ENCODE measurements around the gene GABRG3. TPM values are rescaled to one million over a fixed set of nuclear protein-coding genes. Genes with fewer than 3 reads are reported as not detected.

Gene GABRG3
- total RNA-seq, 1 experiment from 2014 or later, result not detected

GRCh38 chr15:27248251-27248650 is 277.3 kb downstream of the GABRG3 start:
- H3K4me2 ChIP-seq (ENCODE audit: low read depth, low read length, poor library complexity, severe bottlenecking), result no peak overlapping the region
- H2AFZ ChIP-seq (ENCODE audit: low read length), result no peak overlapping the region
- H3K27me3 ChIP-seq (ENCODE audit: low read length), result no peaks in the 10 kb centered on the region
- no peak for DNase-seq
- no peaks in the 10 kb centered on the region for H3K79me2 ChIP-seq (ENCODE audit: low read length)
- no peaks in the 10 kb centered on the region for H3K4me1 ChIP-seq (ENCODE audit: low read length)
- no peak overlapping the region for H3K9ac ChIP-seq (ENCODE audit: low read length)
- H3K4me3 ChIP-seq (ENCODE audit: low read length), result no peak overlapping the region
- H3K27ac ChIP-seq (ENCODE audit: low read length), result no peak overlapping the region
- H3K9me3 ChIP-seq (ENCODE audit: low read length), result peaks cover 39% of the 10 kb centered on the region
- no peaks in the 10 kb centered on the region for H4K20me1 ChIP-seq (ENCODE audit: insufficient read depth, low read depth, low read length)
- no peaks in the 10 kb centered on the region for H3K9me2 ChIP-seq (replicated peaks; ENCODE audit: insufficient read depth, low read length)
- no peaks in the 10 kb centered on the region for H3K36me3 ChIP-seq (ENCODE audit: insufficient read depth, low read length)

- Histone ChIP-seq H4K20me1 (ENCODE audit: insufficient read depth, low read depth, low read length) (no peaks in the 10 kb centered on the region), H3K9me2 (replicated peaks; ENCODE audit: insufficient read depth, low read length) (no peaks in the 10 kb centered on the region), H3K27me3 (ENCODE audit: low read length) (no peaks in the 10 kb centered on the region), H3K27ac (ENCODE audit: low read length) (no peak overlapping the region), H3K9me3 (ENCODE audit: low read length) (peaks cover 30% of the 10 kb centered on the region), H3K4me3 (ENCODE audit: low read length) (no peak overlapping the region), H2AFZ (ENCODE audit: low read length) (no peak overlapping the region), H3K9ac (ENCODE audit: low read length) (no peak overlapping the region), H3K4me2 (ENCODE audit: low read depth, low read length, poor library complexity, severe bottlenecking) (no peak overlapping the region), H3K4me1 (ENCODE audit: low read length) (no peaks in the 10 kb centered on the region), H3K79me2 (ENCODE audit: low read length) (no peaks in the 10 kb centered on the region), H3K36me3 (ENCODE audit: insufficient read depth, low read length) (no peaks in the 10 kb centered on the region)
- no peak for DNase-seq
These were observed 278.2 kb downstream of the GABRG3 start for GRCh38 chr15:27249046-27249759.

- Histone ChIP-seq H3K27ac (ENCODE audit: low read length) (no peak overlapping the region), H3K27me3 (ENCODE audit: low read length) (no peaks in the 10 kb centered on the region)
- DNase-seq, result no peak
These were observed 278.8 kb downstream of the GABRG3 start for GRCh38 chr15:27249760-27250109.

GRCh38 chr15:27250223-27250622 is 279.2 kb downstream of the GABRG3 start:
- Histone ChIP-seq H4K20me1 (ENCODE audit: insufficient read depth, low read depth, low read length) (no peaks in the 10 kb centered on the region), H3K9me3 (ENCODE audit: low read length) (peaks cover 29% of the 10 kb centered on the region), H3K4me1 (ENCODE audit: low read length) (no peaks in the 10 kb centered on the region), H3K27me3 (ENCODE audit: low read length) (no peaks in the 10 kb centered on the region), H3K27ac (ENCODE audit: low read length) (no peak overlapping the region), H3K9me2 (replicated peaks; ENCODE audit: insufficient read depth, low read length) (no peaks in the 10 kb centered on the region), H3K9ac (ENCODE audit: low read length) (no peak overlapping the region), H3K4me3 (ENCODE audit: low read length) (no peak overlapping the region), H3K36me3 (ENCODE audit: insufficient read depth, low read length) (no peaks in the 10 kb centered on the region), H3K4me2 (ENCODE audit: low read depth, low read length, poor library complexity, severe bottlenecking) (no peak overlapping the region), H2AFZ (ENCODE audit: low read length) (no peak overlapping the region), H3K79me2 (ENCODE audit: low read length) (no peaks in the 10 kb centered on the region)
- DNase-seq, result no peak

More at GRCh38 chr15:27249760-27250109, 278.8 kb downstream of the GABRG3 start:
- H3K4me3 ChIP-seq (ENCODE audit: low read length), result no peak overlapping the region
- no peaks in the 10 kb centered on the region for H4K20me1 ChIP-seq (ENCODE audit: insufficient read depth, low read depth, low read length)
- H3K36me3 ChIP-seq (ENCODE audit: insufficient read depth, low read length), result no peaks in the 10 kb centered on the region
- H3K9ac ChIP-seq (ENCODE audit: low read length), result no peak overlapping the region
- peaks cover 29% of the 10 kb centered on the region for H3K9me3 ChIP-seq (ENCODE audit: low read length)
- no peaks in the 10 kb centered on the region for H3K9me2 ChIP-seq (replicated peaks; ENCODE audit: insufficient read depth, low read length)
- no peak overlapping the region for H2AFZ ChIP-seq (ENCODE audit: low read length)
- no peaks in the 10 kb centered on the region for H3K79me2 ChIP-seq (ENCODE audit: low read length)
- H3K4me2 ChIP-seq (ENCODE audit: low read depth, low read length, poor library complexity, severe bottlenecking), result no peak overlapping the region
- no peaks in the 10 kb centered on the region for H3K4me1 ChIP-seq (ENCODE audit: low read length)

- no peak for DNase-seq
- Histone ChIP-seq H3K27ac (ENCODE audit: low read length) (no peak overlapping the region), H3K4me2 (ENCODE audit: low read depth, low read length, poor library complexity, severe bottlenecking) (no peak overlapping the region), H3K79me2 (ENCODE audit: low read length) (no peaks in the 10 kb centered on the region), H2AFZ (ENCODE audit: low read length) (no peak overlapping the region), H3K4me1 (ENCODE audit: low read length) (no peaks in the 10 kb centered on the region), H3K4me3 (ENCODE audit: low read length) (no peak overlapping the region), H4K20me1 (ENCODE audit: insufficient read depth, low read depth, low read length) (no peaks in the 10 kb centered on the region), H3K9ac (ENCODE audit: low read length) (no peak overlapping the region), H3K9me2 (replicated peaks; ENCODE audit: insufficient read depth, low read length) (no peaks in the 10 kb centered on the region), H3K36me3 (ENCODE audit: insufficient read depth, low read length) (no peaks in the 10 kb centered on the region), H3K9me3 (ENCODE audit: low read length) (peaks cover 25% of the 10 kb centered on the region), H3K27me3 (ENCODE audit: low read length) (no peaks in the 10 kb centered on the region)
These were observed 283.1 kb downstream of the GABRG3 start for GRCh38 chr15:27254055-27254454.

GRCh38 chr15:27254801-27255200 is 283.8 kb downstream of the GABRG3 start:
- Histone ChIP-seq H3K27me3 (ENCODE audit: low read length) (no peaks in the 10 kb centered on the region), H4K20me1 (ENCODE audit: insufficient read depth, low read depth, low read length) (no peaks in the 10 kb centered on the region), H3K9ac (ENCODE audit: low read length) (no peak overlapping the region), H3K4me3 (ENCODE audit: low read length) (no peak overlapping the region), H3K9me2 (replicated peaks; ENCODE audit: insufficient read depth, low read length) (no peaks in the 10 kb centered on the region), H3K27ac (ENCODE audit: low read length) (no peak overlapping the region), H3K36me3 (ENCODE audit: insufficient read depth, low read length) (no peaks in the 10 kb centered on the region), H3K4me2 (ENCODE audit: low read depth, low read length, poor library complexity, severe bottlenecking) (no peak overlapping the region), H3K4me1 (ENCODE audit: low read length) (no peaks in the 10 kb centered on the region), H3K9me3 (ENCODE audit: low read length) (peaks cover 26% of the 10 kb centered on the region), H3K79me2 (ENCODE audit: low read length) (no peaks in the 10 kb centered on the region), H2AFZ (ENCODE audit: low read length) (no peak overlapping the region)
- no peak for DNase-seq

- H3K9me3 ChIP-seq (ENCODE audit: low read length), result peaks cover 31% of the 10 kb centered on the region
- no peaks in the 10 kb centered on the region for H4K20me1 ChIP-seq (ENCODE audit: insufficient read depth, low read depth, low read length)
- H3K27ac ChIP-seq (ENCODE audit: low read length), result no peak overlapping the region
- H3K27me3 ChIP-seq (ENCODE audit: low read length), result no peaks in the 10 kb centered on the region
- H3K4me1 ChIP-seq (ENCODE audit: low read length), result no peaks in the 10 kb centered on the region
- no peak overlapping the region for H3K4me2 ChIP-seq (ENCODE audit: low read depth, low read length, poor library complexity, severe bottlenecking)
- no peaks in the 10 kb centered on the region for H3K36me3 ChIP-seq (ENCODE audit: insufficient read depth, low read length)
- no peaks in the 10 kb centered on the region for H3K9me2 ChIP-seq (replicated peaks; ENCODE audit: insufficient read depth, low read length)
- H3K9ac ChIP-seq (ENCODE audit: low read length), result no peak overlapping the region
- H3K79me2 ChIP-seq (ENCODE audit: low read length), result no peaks in the 10 kb centered on the region
- no peak overlapping the region for H2AFZ ChIP-seq (ENCODE audit: low read length)
- no peak overlapping the region for H3K4me3 ChIP-seq (ENCODE audit: low read length)
- no peak for DNase-seq
These were observed 285.5 kb downstream of the GABRG3 start for GRCh38 chr15:27256446-27256845.

- Histone ChIP-seq H3K36me3 (ENCODE audit: insufficient read depth, low read length) (no peaks in the 10 kb centered on the region), H3K9ac (ENCODE audit: low read length) (no peak overlapping the region), H3K4me1 (ENCODE audit: low read length) (no peaks in the 10 kb centered on the region), H3K27me3 (ENCODE audit: low read length) (no peaks in the 10 kb centered on the region), H3K9me3 (ENCODE audit: low read length) (peaks cover 44% of the 10 kb centered on the region), H2AFZ (ENCODE audit: low read length) (no peak overlapping the region), H3K9me2 (replicated peaks; ENCODE audit: insufficient read depth, low read length) (no peaks in the 10 kb centered on the region), H3K4me2 (ENCODE audit: low read depth, low read length, poor library complexity, severe bottlenecking) (no peak overlapping the region), H3K79me2 (ENCODE audit: low read length) (no peaks in the 10 kb centered on the region), H4K20me1 (ENCODE audit: insufficient read depth, low read depth, low read length) (no peaks in the 10 kb centered on the region), H3K4me3 (ENCODE audit: low read length) (no peak overlapping the region), H3K27ac (ENCODE audit: low read length) (no peak overlapping the region)
- no peak for DNase-seq
These were observed 287.3 kb downstream of the GABRG3 start for GRCh38 chr15:27258287-27258686.

Data from Karpas-422 (cell line).